ENCODE measurements around the gene DOCK10.

DNA sequence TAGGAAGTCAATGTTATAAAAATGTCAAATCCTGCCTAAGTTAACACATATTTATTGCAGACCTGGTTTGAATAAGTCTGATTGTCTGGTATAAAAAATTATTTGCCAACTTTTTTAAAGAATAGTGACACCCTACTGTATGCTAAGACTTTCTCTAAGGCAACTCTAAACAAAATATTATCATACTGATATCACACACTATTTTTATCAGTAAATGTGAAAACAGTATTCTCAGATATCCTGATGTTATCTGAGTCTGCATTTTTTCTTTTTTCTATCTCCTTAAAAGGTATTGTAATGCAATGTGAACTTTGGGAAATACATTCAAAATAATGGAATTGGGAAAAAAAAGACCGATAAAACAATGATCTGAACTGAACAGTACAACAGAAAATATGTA, 127.1 kb downstream of the DOCK10 start:
- TF ChIP-seq EP300 (IDR thresholded peaks at IDR 0.05) (no peak), CTCF (IDR thresholded peaks at IDR 0.05) (no peak)
